A375 (cell line): ENCODE data around the gene PRKCZ. TPM values are rescaled to one million over a fixed set of nuclear protein-coding genes. Genes with fewer than 3 reads are reported as not detected.

Experiments used
- total RNA-seq: library from RNA; depleted of rRNA; stranded (reverse); fragments of >200 nt; shearing (Covaris generic); gene quantifications from 2 replicates; pipeline ENCODE4 v1.2.3, GENCODE V29; 2014; rRNA removed

The PRKCZ gene
- total RNA-seq = 29.8 and 40.1 TPM in 2 replicates

DNA sequence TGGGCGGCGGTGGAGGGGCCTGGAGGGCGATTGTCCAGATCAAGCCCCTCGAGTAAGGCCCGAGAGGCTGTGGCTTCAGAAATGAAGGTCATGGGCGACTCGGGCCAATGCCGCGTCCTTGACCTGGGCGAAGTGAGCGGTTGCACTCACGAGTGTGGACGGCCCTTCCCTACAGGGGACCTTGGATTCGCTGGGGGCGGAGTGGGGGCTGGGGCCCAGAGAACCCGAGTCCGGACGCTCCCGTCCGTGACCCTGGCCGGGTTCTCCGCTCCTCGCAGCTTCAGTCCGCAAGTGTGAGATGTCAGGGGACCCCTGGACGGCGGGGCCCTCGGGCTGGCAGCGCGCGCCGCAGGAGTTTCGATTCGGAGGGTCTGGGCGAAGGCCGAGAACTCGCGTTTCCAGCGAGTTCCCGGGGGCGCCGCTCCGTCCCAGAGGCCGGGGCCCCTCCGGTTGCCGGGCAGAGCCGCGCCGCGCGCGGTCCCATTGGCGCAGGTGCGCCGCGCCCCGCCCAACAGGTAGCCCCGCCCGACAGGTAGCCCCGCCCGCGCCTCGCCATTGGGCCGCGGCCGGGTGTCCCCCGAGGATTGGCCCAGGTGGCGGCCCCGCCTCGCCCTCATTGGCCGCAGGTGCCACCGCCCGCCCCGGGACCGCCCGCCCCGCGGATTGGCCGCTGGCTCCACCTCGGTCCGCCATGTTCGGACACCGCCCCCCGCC, at the start of gene PRKCZ:
PRKCZ (plus strand) TSS at position 694 of the 714 bp plus-strand sequence. CDS start 220 bp downstream, outside the sequence.

GRCh38 chr1:2003541-2004131, 46.6 kb upstream of the PRKCZ start, which contains the start of gene CFAP74:
TSS of gene CFAP74 (minus strand) at chr1:2003786. CDS start at chr1:1990956, 12,830 bp downstream.

DNA sequence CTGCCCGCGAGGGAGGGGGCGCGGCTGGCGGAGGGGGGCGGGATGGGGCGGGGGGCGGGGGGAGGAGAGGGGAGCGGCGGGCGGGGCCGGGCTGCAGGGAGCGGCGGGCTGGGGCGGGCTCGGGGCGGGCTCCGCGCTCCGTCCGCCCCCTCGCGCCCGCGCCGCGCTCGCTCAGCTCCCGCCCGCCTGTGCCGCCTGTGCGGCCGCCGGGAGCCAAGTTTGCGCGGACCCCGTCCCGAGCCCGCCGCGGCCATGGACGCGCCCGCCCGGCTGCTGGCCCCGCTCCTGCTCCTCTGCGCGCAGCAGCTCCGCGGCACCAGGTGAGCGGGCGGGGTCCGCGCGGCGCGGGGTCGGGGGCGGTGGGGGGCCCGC, 31.1 kb upstream of the PRKCZ start, which contains the start of gene GABRD:
GABRD (plus strand) TSS at position 174 of the 372 bp plus-strand sequence; CDS start at position 253, 79 bp downstream.

DNA sequence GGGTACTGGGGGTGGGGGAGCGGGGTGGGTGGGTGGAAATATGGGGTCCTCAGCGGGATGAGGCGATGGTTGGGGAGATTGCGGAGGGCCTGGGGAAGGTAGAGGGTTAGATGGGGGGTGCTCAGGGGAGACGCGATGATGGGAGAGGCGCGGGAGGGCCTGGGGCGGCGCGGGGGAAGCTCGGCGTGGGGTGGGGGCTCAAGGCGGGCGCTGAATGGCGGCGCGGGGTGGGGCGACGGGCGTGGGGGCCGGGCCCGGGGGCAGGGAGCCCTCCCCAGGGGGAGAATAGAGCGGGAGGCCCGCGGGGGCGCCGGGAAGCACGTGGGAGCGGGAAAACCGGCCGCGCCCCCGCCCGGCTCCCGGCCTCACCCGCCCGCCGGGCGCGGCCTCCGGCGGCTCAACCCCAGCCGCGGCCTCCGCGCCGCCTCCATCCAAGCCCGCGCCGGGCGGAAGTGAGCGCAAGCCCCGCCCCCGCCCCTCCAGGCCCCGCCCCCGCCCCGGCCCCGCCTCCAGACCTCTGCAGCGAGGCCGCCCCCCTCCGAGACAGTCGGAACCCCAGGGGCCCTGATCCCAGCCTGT, 144.2 kb downstream of the PRKCZ start, which contains the start of gene FAAP20:
FAAP20 (minus strand) TSS at position 454 of the 579 bp plus-strand sequence; CDS start at position 431, 23 bp downstream.

GRCh38 chr1:2228157-2228594, 178.0 kb downstream of the PRKCZ start, which contains the start of gene SKI:
TSS of gene SKI (plus strand) at chr1:2228319. CDS start at chr1:2228767, 448 bp downstream.

Other genes with a start within 250 kb of the PRKCZ start
- gene GNB1, start 159.3 kb upstream of the PRKCZ start, total RNA-seq = 48.3 and 53.2 TPM in 2 replicates
- 0.53 and 2.4 TPM in 2 replicates for gene CALML6, start 135.2 kb upstream of the PRKCZ start, total RNA-seq
- 1.2 TPM in 1 of 2 replicates, not detected in the other for gene TMEM52, start 131.1 kb upstream of the PRKCZ start, total RNA-seq
- gene CFAP74, start 46.6 kb upstream of the PRKCZ start, total RNA-seq = not detected in 2 replicates
- gene GABRD, start 31.1 kb upstream of the PRKCZ start, total RNA-seq = not detected in 2 replicates
- 60.8 and 62.5 TPM in 2 replicates for gene FAAP20, start 144.4 kb downstream of the PRKCZ start, total RNA-seq
- 16.0 and 16.4 TPM in 2 replicates for gene SKI, start 177.9 kb downstream of the PRKCZ start, total RNA-seq